Calu3 (cell line): ENCODE measurements around the gene LAMC1. TPM values are rescaled to one million over a fixed set of nuclear protein-coding genes. Genes with fewer than 3 reads are reported as not detected.
A peak's percentile ranks its signal among the peaks of the same experiment; 100 is the strongest.

Experiments
- BruUV-seq: library from RNA; stranded (reverse); fragments of 400-500 nt; replicated peaks from 2 replicates; lab custom pipeline; 2021; lab: Mats Ljungman, UMichigan
- CTCF ChIA-PET: fragments of 300-600 bp; sonication (Branson Sonifier 250); formaldehyde crosslinking; loops from one replicate; lab custom pipeline; 2022; ENCODE audit warnings: antibody characterized with exemption; lab: Charles Lee
- DNase-seq: peaks from one replicate; pipeline ENCODE4 v3.0.0; 2022
- H3K27ac Mint-ChIP-seq: one replicate; pipeline ENCODE4 v1.8.0; 2022; ENCODE audit warnings: mixed read lengths; ENCODE audit not compliant: unreplicated experiment
- H3K27me3 Mint-ChIP-seq: one replicate; pipeline ENCODE4 v1.8.0; 2022; ENCODE audit warnings: mixed read lengths; ENCODE audit not compliant: unreplicated experiment
- H3K36me3 Mint-ChIP-seq: one replicate; pipeline ENCODE4 v1.8.0; 2022; ENCODE audit warnings: mild to moderate bottlenecking, moderate library complexity, mixed read lengths; ENCODE audit not compliant: insufficient read depth, unreplicated experiment
- H3K4me1 Mint-ChIP-seq: one replicate; pipeline ENCODE4 v1.8.0; 2022; ENCODE audit warnings: mild to moderate bottlenecking, low read depth, mixed read lengths; ENCODE audit not compliant: unreplicated experiment
- H3K4me3 Mint-ChIP-seq: one replicate; pipeline ENCODE4 v1.8.0; 2022; ENCODE audit warnings: mild to moderate bottlenecking, low read depth, moderate library complexity, mixed read lengths; ENCODE audit not compliant: unreplicated experiment
- H3K9me3 Mint-ChIP-seq: one replicate; pipeline ENCODE4 v1.8.0; 2022; ENCODE audit warnings: low read depth, mixed read lengths; ENCODE audit not compliant: unreplicated experiment
- CTCF ChIP-seq: fragments of 200-600 bp; IDR thresholded peaks from one replicate; pipeline ENCODE4 v1.8.0; 2022; ENCODE audit warnings: antibody characterized with exemption; ENCODE audit not compliant: unreplicated experiment
- intact Hi-C: fragments of 100-400 bp; cut with micrococcal nuclease; formaldehyde crosslinking; loops from one replicate; pipeline ENCODE4 v1.10.0; 2022; ENCODE audit not compliant: unreplicated experiment
- total RNA-seq: library from RNA; stranded (reverse); gene quantifications from 2 replicates; pipeline ENCODE4 v1.2.3, GENCODE V29; 2022

LAMC1 gene
- total RNA-seq, 1 experiment from 2014 or later = 579 TPM

GRCh38 chr1:183161391-183161790, 138.2 kb downstream of the LAMC1 start:
- BruUV-seq = no TSS peak
- no peaks in the 10 kb centered on the region for H3K36me3 Mint-ChIP-seq
- no peaks in the 10 kb centered on the region for H3K27me3 Mint-ChIP-seq
- intact Hi-C loops = loop anchor here (5.0 kb wide), 1 partner anchor 189 kb away; no protein-coding TSS in a partner anchor
- TF ChIP-seq CTCF = no peak
- no peaks in the 10 kb centered on the region for H3K9me3 Mint-ChIP-seq
- peaks cover 20% of the 10 kb centered on the region for H3K4me1 Mint-ChIP-seq
- no peak overlapping the region for H3K4me3 Mint-ChIP-seq
- no peak for DNase-seq
- CTCF ChIA-PET = no interaction called here
- H3K27ac Mint-ChIP-seq = no peak overlapping the region

- BruUV-seq = no TSS peak
- peak; percentile 63 for DNase-seq
- Mint-ChIP-seq H3K27me3 (no peaks in the 10 kb centered on the region), H3K9me3 (no peaks in the 10 kb centered on the region), H3K4me1 (peaks cover 25% of the 10 kb centered on the region), H3K4me3 (no peak overlapping the region), H3K27ac (no peak overlapping the region), H3K36me3 (no peaks in the 10 kb centered on the region)
- CTCF ChIA-PET = interaction anchor here (0.6 to 1.7 kb wide), 4 partner anchors 17 to 356 kb away, joined by 3 to 7 read pairs (median 4); no protein-coding TSS in a partner anchor
- no peak for TF ChIP-seq CTCF
- intact Hi-C loops = loop anchor here (5.0 kb wide), 1 partner anchor 191 kb away; no protein-coding TSS in a partner anchor
These were observed 140.1 kb downstream of the LAMC1 start for GRCh38 chr1:183163316-183163715.

GRCh38 chr1:183164340-183164739, 141.1 kb downstream of the LAMC1 start:
- no peaks in the 10 kb centered on the region for H3K27me3 Mint-ChIP-seq
- no peak for TF ChIP-seq CTCF
- CTCF ChIA-PET = interaction anchor here (1.6 to 1.7 kb wide), 2 partner anchors 16 to 60 kb away, joined by 3 to 7 read pairs; no protein-coding TSS in a partner anchor
- no TSS peak for BruUV-seq
- H3K27ac Mint-ChIP-seq = no peak overlapping the region
- H3K4me1 Mint-ChIP-seq = peaks cover 23% of the 10 kb centered on the region
- peak overlapping the region; percentile 18 for H3K4me3 Mint-ChIP-seq
- DNase-seq = peak; percentile 93
- no peaks in the 10 kb centered on the region for H3K9me3 Mint-ChIP-seq
- H3K36me3 Mint-ChIP-seq = no peaks in the 10 kb centered on the region
- intact Hi-C loops = loop anchor here (1.0 to 5.0 kb wide), 2 partner anchors 16 to 192 kb away; no protein-coding TSS in a partner anchor

GRCh38 chr1:183164963-183165362, 141.7 kb downstream of the LAMC1 start:
- Mint-ChIP-seq H3K9me3 (no peaks in the 10 kb centered on the region), H3K27ac (no peak overlapping the region), H3K4me1 (peaks cover 18% of the 10 kb centered on the region), H3K36me3 (no peaks in the 10 kb centered on the region), H3K4me3 (no peak overlapping the region), H3K27me3 (no peaks in the 10 kb centered on the region)
- no TSS peak for BruUV-seq
- CTCF ChIA-PET = no interaction called here
- TF ChIP-seq CTCF = no peak
- intact Hi-C loops = loop anchor here (1.0 to 5.0 kb wide), 2 partner anchors 15 to 193 kb away; no protein-coding TSS in a partner anchor
- no peak for DNase-seq
